Ishikawa (cell line): ENCODE results near the gene ZNF451.

ENCODE experiments used
- CEBPB ChIP-seq: IDR thresholded peaks from 2 replicates; pipeline ENCODE4 v1.6.1; 2012
- CREB1 ChIP-seq: IDR thresholded peaks from 2 replicates; pipeline ENCODE4 v1.6.1; 2012; ENCODE audit warnings: low read depth
- EGR1 ChIP-seq: IDR thresholded peaks from 2 replicates; pipeline ENCODE4 v1.6.1; 2012
- EP300 ChIP-seq: IDR thresholded peaks from 2 replicates; pipeline ENCODE4 v1.6.1; 2012; ENCODE audit warnings: borderline replicate concordance
- FOXM1 ChIP-seq: IDR thresholded peaks from 2 replicates; pipeline ENCODE4 v1.6.1; 2012; ENCODE audit warnings: low read depth, borderline replicate concordance
- NFIC ChIP-seq: IDR thresholded peaks from 2 replicates; pipeline ENCODE4 v1.6.1; 2012
- RAD21 ChIP-seq: IDR thresholded peaks from 2 replicates; pipeline ENCODE4 v1.6.1; 2012; ENCODE audit warnings: low read depth
- REST ChIP-seq: IDR thresholded peaks from 2 replicates; pipeline ENCODE4 v1.6.1; 2012; ENCODE audit warnings: low read depth, mild to moderate bottlenecking
- TAF1 ChIP-seq: IDR thresholded peaks from 2 replicates; pipeline ENCODE4 v1.6.1; 2012; ENCODE audit warnings: low read depth, mild to moderate bottlenecking
- TCF12 ChIP-seq: IDR thresholded peaks from 2 replicates; pipeline ENCODE4 v1.6.1; 2012; ENCODE audit warnings: low read depth
- TEAD4 ChIP-seq: IDR thresholded peaks from 2 replicates; pipeline ENCODE4 v1.6.1; 2012
- YY1 ChIP-seq: IDR thresholded peaks from 2 replicates; pipeline ENCODE4 v1.6.1; 2012; ENCODE audit warnings: low read depth
- ZBTB7A ChIP-seq: IDR thresholded peaks from 2 replicates; pipeline ENCODE4 v1.6.1; 2012; ENCODE audit warnings: low read depth
- TF ChIP-seq, protein P1 (sequence below): IDR thresholded peaks from 2 replicates; pipeline ENCODE4 v1.6.1; 2012
- TF ChIP-seq, protein P2 (sequence below): IDR thresholded peaks from 2 replicates; pipeline ENCODE4 v1.6.1; 2012

Gene ZNF451

DNA sequence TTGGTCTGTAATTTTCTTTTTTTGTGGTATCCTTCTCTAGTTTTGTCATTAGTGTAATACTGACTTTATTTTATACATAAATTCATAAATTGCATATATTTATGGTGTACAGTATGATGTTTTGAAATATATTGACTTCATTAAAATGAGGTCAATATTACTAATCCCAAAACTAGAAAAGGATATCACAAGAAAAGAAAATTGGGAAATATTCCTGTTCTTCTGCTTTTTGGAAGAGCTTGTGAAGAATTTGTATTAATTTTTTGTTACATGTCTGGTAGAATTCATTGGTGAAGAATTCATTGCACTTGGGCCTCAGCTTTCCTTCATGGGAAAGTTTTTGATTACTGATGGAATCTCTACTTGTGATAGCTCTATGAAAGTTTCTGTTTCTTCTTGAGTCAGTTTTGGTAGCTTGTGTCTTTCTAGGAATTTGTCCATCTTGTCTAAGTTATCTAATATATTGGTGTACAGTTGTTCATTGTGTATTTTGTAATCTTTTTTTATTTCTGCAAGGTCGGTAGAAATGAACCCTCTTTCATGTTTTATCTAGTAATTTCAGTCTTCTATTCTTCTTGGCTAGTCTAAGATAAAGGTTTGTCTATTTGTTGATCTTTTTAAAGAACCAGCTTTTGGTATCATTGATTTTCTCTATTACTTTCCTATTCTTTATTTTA is 11.3 kb upstream of the ZNF451 start:
- TF ChIP-seq NFIC (no peak), EGR1 (no peak), RAD21 (no peak), TAF1 (no peak)

- TF ChIP-seq, protein P1, sequence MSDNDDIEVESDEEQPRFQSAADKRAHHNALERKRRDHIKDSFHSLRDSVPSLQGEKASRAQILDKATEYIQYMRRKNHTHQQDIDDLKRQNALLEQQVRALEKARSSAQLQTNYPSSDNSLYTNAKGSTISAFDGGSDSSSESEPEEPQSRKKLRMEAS: no peak
- TF ChIP-seq, protein P2, sequence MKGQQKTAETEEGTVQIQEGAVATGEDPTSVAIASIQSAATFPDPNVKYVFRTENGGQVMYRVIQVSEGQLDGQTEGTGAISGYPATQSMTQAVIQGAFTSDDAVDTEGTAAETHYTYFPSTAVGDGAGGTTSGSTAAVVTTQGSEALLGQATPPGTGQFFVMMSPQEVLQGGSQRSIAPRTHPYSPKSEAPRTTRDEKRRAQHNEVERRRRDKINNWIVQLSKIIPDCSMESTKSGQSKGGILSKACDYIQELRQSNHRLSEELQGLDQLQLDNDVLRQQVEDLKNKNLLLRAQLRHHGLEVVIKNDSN: no peak
- no peak for TF ChIP-seq TAF1
- TF ChIP-seq TCF12: no peak
- no peak for TF ChIP-seq FOXM1
- TF ChIP-seq ZBTB7A: no peak
- TF ChIP-seq EGR1: no peak
- TF ChIP-seq REST: no peak
- no peak for TF ChIP-seq TEAD4
- no peak for TF ChIP-seq YY1
- no peak for TF ChIP-seq CEBPB
- TF ChIP-seq NFIC: no peak
- no peak for TF ChIP-seq EP300
- no peak for TF ChIP-seq CREB1
- TF ChIP-seq RAD21: no peak
Observed at GRCh38 chr6:57085471-57085870, 4.5 kb upstream of the ZNF451 start.

DNA sequence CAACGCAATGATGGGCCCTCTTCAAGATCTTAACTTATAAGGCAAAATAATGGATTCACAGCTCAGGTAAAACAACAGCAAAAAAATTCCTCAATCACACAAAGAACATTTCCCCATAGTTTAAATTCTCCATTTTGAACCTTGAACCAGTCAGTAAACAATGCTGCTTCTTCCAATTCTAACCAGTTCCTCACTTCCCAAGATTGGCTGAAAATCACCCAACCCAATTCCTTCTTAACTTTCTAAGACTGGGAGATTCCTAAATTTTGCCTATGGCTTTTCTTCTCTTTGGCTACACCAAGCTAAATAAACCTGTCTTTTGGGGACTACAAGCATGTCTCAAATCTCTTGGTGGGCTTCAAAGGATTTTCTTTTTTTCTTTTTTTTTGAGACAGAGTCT is 3.1 kb upstream of the ZNF451 start:
- TF ChIP-seq, protein P1: no peak
- TF ChIP-seq REST: no peak
- no peak for TF ChIP-seq YY1
- no peak for TF ChIP-seq NFIC
- TF ChIP-seq ZBTB7A: no peak
- TF ChIP-seq RAD21: no peak
- no peak for TF ChIP-seq FOXM1
- no peak for TF ChIP-seq EGR1

- TF ChIP-seq EP300 (no peak), CEBPB (no peak)
Observed at GRCh38 chr6:57087916-57088315, 2.1 kb upstream of the ZNF451 start.

GRCh38 chr6:57089265-57089664 is 723 bp upstream of the ZNF451 start:
- TF ChIP-seq EGR1: no peak
- TF ChIP-seq TEAD4: no peak
- no peak for TF ChIP-seq YY1
- no peak for TF ChIP-seq REST
- no peak for TF ChIP-seq TAF1
- TF ChIP-seq RAD21: no peak
- TF ChIP-seq, protein P1: no peak
- TF ChIP-seq TCF12: no peak
- no peak for TF ChIP-seq NFIC
- TF ChIP-seq ZBTB7A: no peak
- TF ChIP-seq CEBPB: no peak
- TF ChIP-seq, protein P2: no peak
- no peak for TF ChIP-seq CREB1
- no peak for TF ChIP-seq FOXM1
- TF ChIP-seq EP300: no peak
